HG03520 (cell line): ENCODE data around the gene MMP24.
"Not testable (repeated sequence)": the region's sequence is repeated elsewhere in the genome, so short reads cannot be mapped to it uniquely, and the experiment has no call there.

Experiments
- ATAC-seq: cut with Tn5 transposase; IDR thresholded peaks from one replicate; pipeline ENCODE4 v1.9.1; 2021; ENCODE audit warnings: mild to moderate bottlenecking, moderate library complexity; ENCODE audit not compliant: unreplicated experiment

MMP24 gene

GRCh38 chr20:35253010-35253409 lies 26.5 kb downstream of the MMP24 start:
- ATAC-seq, result no peak

- ATAC-seq, result no peak
These were observed 28.0 kb downstream of the MMP24 start for GRCh38 chr20:35254448-35254999.

- no peak for ATAC-seq
These were observed 30.9 kb downstream of the MMP24 start for GRCh38 chr20:35257175-35257909.

- ATAC-seq, result no peak
These were observed 33.9 kb downstream of the MMP24 start for GRCh38 chr20:35260426-35260825.

- ATAC-seq, result not testable (repeated sequence)
These were observed 35.8 kb downstream of the MMP24 start for GRCh38 chr20:35262321-35262720.

GRCh38 chr20:35262731-35263531 lies 36.4 kb downstream of the MMP24 start:
- not testable (repeated sequence) for ATAC-seq

GRCh38 chr20:35263532-35264341 lies 37.2 kb downstream of the MMP24 start:
- no peak for ATAC-seq

GRCh38 chr20:35264755-35265154 lies 38.3 kb downstream of the MMP24 start:
- no peak for ATAC-seq

GRCh38 chr20:35267092-35267491 lies 40.6 kb downstream of the MMP24 start:
- no peak for ATAC-seq

- no peak for ATAC-seq
These were observed 42.7 kb downstream of the MMP24 start for GRCh38 chr20:35269055-35269781.

- ATAC-seq, result no peak
These were observed 43.8 kb downstream of the MMP24 start for GRCh38 chr20:35270021-35270902.

GRCh38 chr20:35271073-35271882 lies 44.8 kb downstream of the MMP24 start:
- ATAC-seq, result no peak

GRCh38 chr20:35271904-35272303 lies 45.4 kb downstream of the MMP24 start:
- no peak for ATAC-seq

- ATAC-seq, result no peak
These were observed 47.1 kb downstream of the MMP24 start for GRCh38 chr20:35273449-35274171.

- no peak for ATAC-seq
These were observed 47.9 kb downstream of the MMP24 start for GRCh38 chr20:35274172-35275092.

- ATAC-seq, result no peak
These were observed 49.3 kb downstream of the MMP24 start for GRCh38 chr20:35275741-35276251.

- ATAC-seq, result no peak
These were observed 49.9 kb downstream of the MMP24 start for GRCh38 chr20:35276408-35276807.
